HEK293 (cell line): ENCODE results near the gene MYH11.

ENCODE experiments used
- CTCF ChIA-PET: fragments of 350-600 bp; formaldehyde crosslinking; extraction: SDS; loops from one replicate; lab custom pipeline; 2021; ENCODE audit warnings: antibody characterized with exemption; lab: Yijun Ruan, JAX
- POLR2A ChIA-PET: fragments of 300-600 bp; formaldehyde crosslinking; extraction: SDS; loops from one replicate; lab custom pipeline; 2020; ENCODE audit warnings: antibody characterized with exemption, inconsistent platforms; lab: Yijun Ruan, JAX
- H3K27ac ChIP-seq: fragments of 200-500 bp; sonication (Bioruptor generic); 2 replicates; pipeline ENCODE4 v1.5.1; 2014; ENCODE audit warnings: low read depth, low read length, control low read depth, inconsistent platforms; ENCODE audit errors: extremely low read depth
- H3K36me3 ChIP-seq, 2 experiments: fragments of 200-500 bp in 1 of 2; sonication (Bioruptor generic) in 1 of 2; 1 replicate in 1 of 2; 2 replicates in 1 of 2; pipeline ENCODE4 v1.5.1; 2014 to 2017; ENCODE audit warnings: inconsistent platforms in 2 of 2, low read length in 2 of 2; ENCODE audit not compliant: control insufficient read depth in 2 of 2, insufficient read depth in 1 of 2
- H3K4me1 ChIP-seq: fragments of 200-500 bp; sonication (Bioruptor generic); 2 replicates; pipeline ENCODE4 v1.5.1; 2014; ENCODE audit warnings: mild to moderate bottlenecking, low read length, inconsistent platforms; ENCODE audit not compliant: control insufficient read depth, insufficient read depth
- H3K4me3 ChIP-seq: 2 replicates; pipeline ENCODE4 v1.5.1; 2011; ENCODE audit warnings: low read depth, mild to moderate bottlenecking, control low read depth, low read length, moderate library complexity
- H3K9me3 ChIP-seq: fragments of 200-500 bp; sonication (Bioruptor generic); 2 replicates; pipeline ENCODE4 v1.5.1; 2014; ENCODE audit warnings: low read depth, low read length, inconsistent platforms; ENCODE audit not compliant: control insufficient read depth, insufficient read depth
- EGR2 ChIP-seq: fragments of 450-650 bp; formaldehyde crosslinking; IDR thresholded peaks from 2 replicates; pipeline ENCODE4 v1.5.1; 2016; ENCODE audit warnings: low read depth, missing biosample characterization, missing genetic modification characterization
- GLIS1 ChIP-seq: fragments of 450-650 bp; formaldehyde crosslinking; IDR thresholded peaks from 2 replicates; pipeline ENCODE4 v1.5.1; 2016; ENCODE audit warnings: missing biosample characterization, missing genetic modification characterization
- GLIS2 ChIP-seq: fragments of 450-650 bp; formaldehyde crosslinking; IDR thresholded peaks from 2 replicates; pipeline ENCODE4 v1.5.1; 2016; ENCODE audit warnings: missing biosample characterization, missing genetic modification characterization
- HOXA7 ChIP-seq: sonication (generic); formaldehyde crosslinking; IDR thresholded peaks from 2 replicates; pipeline ENCODE4 v1.8.1; 2022; ENCODE audit warnings: missing genetic modification reagents, borderline replicate concordance
- KLF7 ChIP-seq: fragments of 450-650 bp; formaldehyde crosslinking; IDR thresholded peaks from 2 replicates; pipeline ENCODE4 v1.5.1; 2016; ENCODE audit warnings: missing biosample characterization, missing genetic modification characterization, borderline replicate concordance
- KLF8 ChIP-seq: fragments of 450-650 bp; formaldehyde crosslinking; IDR thresholded peaks from 2 replicates; pipeline ENCODE4 v1.5.1; 2016; ENCODE audit warnings: missing biosample characterization, missing genetic modification characterization
- MEIS1 ChIP-seq: sonication (generic); formaldehyde crosslinking; IDR thresholded peaks from 2 replicates; pipeline ENCODE4 v1.8.1; 2022; ENCODE audit warnings: missing genetic modification reagents, mild to moderate bottlenecking, borderline replicate concordance
- MZF1 ChIP-seq: fragments of 450-650 bp; formaldehyde crosslinking; IDR thresholded peaks from 2 replicates; pipeline ENCODE4 v1.5.1; 2017; ENCODE audit warnings: missing biosample characterization, missing genetic modification characterization, borderline replicate concordance
- OSR2 ChIP-seq: fragments of 450-650 bp; formaldehyde crosslinking; IDR thresholded peaks from 2 replicates; pipeline ENCODE4 v1.5.1; 2016; ENCODE audit warnings: missing biosample characterization, missing genetic modification characterization
- SALL2 ChIP-seq: fragments of 450-650 bp; formaldehyde crosslinking; IDR thresholded peaks from 2 replicates; pipeline ENCODE4 v1.5.0; 2017; ENCODE audit warnings: missing biosample characterization, mild to moderate bottlenecking, missing genetic modification characterization, borderline replicate concordance
- SP3 ChIP-seq: fragments of 450-650 bp; formaldehyde crosslinking; IDR thresholded peaks from 2 replicates; pipeline ENCODE4 v1.5.1; 2016; ENCODE audit warnings: missing biosample characterization, missing genetic modification characterization
- TCF7L2 ChIP-seq: IDR thresholded peaks from 2 replicates; pipeline ENCODE4 v1.6.1; 2011; ENCODE audit warnings: low read depth, mild to moderate bottlenecking, inconsistent platforms, low read length, moderate library complexity, borderline replicate concordance
- ZBTB17 ChIP-seq: fragments of 450-650 bp; formaldehyde crosslinking; IDR thresholded peaks from 2 replicates; pipeline ENCODE4 v1.5.1; 2016; ENCODE audit warnings: missing biosample characterization, missing genetic modification characterization
- ZBTB21 ChIP-seq: fragments of 450-650 bp; formaldehyde crosslinking; IDR thresholded peaks from 2 replicates; pipeline ENCODE4 v1.5.1; 2017; ENCODE audit warnings: missing biosample characterization, missing genetic modification characterization
- ZIC2 ChIP-seq: fragments of 450-650 bp; formaldehyde crosslinking; IDR thresholded peaks from 2 replicates; pipeline ENCODE4 v1.5.1; 2016; ENCODE audit warnings: missing biosample characterization, missing genetic modification characterization
- ZNF138 ChIP-seq: fragments of 450-650 bp; formaldehyde crosslinking; IDR thresholded peaks from 2 replicates; pipeline ENCODE4 v1.5.1; 2016; ENCODE audit warnings: missing biosample characterization, missing genetic modification characterization, borderline replicate concordance
- ZNF146 ChIP-seq: fragments of 450-650 bp; formaldehyde crosslinking; IDR thresholded peaks from 2 replicates; pipeline ENCODE4 v1.5.1; 2016; ENCODE audit warnings: missing biosample characterization, missing genetic modification characterization
- ZNF175 ChIP-seq: fragments of 450-650 bp; formaldehyde crosslinking; IDR thresholded peaks from 2 replicates; pipeline ENCODE4 v1.5.1; 2016; ENCODE audit warnings: missing biosample characterization, missing genetic modification characterization
- ZNF2 ChIP-seq: fragments of 450-650 bp; formaldehyde crosslinking; IDR thresholded peaks from 2 replicates; pipeline ENCODE4 v1.5.1; 2016; ENCODE audit warnings: missing biosample characterization, missing genetic modification characterization
- ZNF350 ChIP-seq: fragments of 450-650 bp; formaldehyde crosslinking; IDR thresholded peaks from 2 replicates; pipeline ENCODE4 v1.5.0; 2017; ENCODE audit warnings: missing biosample characterization, mild to moderate bottlenecking, missing genetic modification characterization
- ZNF391 ChIP-seq: fragments of 450-650 bp; formaldehyde crosslinking; IDR thresholded peaks from 2 replicates; pipeline ENCODE4 v1.5.1; 2016; ENCODE audit warnings: low read depth, missing biosample characterization, missing genetic modification characterization, borderline replicate concordance
- ZNF423 ChIP-seq: fragments of 450-650 bp; formaldehyde crosslinking; IDR thresholded peaks from 2 replicates; pipeline ENCODE4 v1.5.1; 2016; ENCODE audit warnings: missing biosample characterization, missing genetic modification characterization
- ZNF433 ChIP-seq: fragments of 450-650 bp; formaldehyde crosslinking; IDR thresholded peaks from 2 replicates; pipeline ENCODE4 v1.5.1; 2016; ENCODE audit warnings: missing biosample characterization, missing genetic modification characterization, low read depth
- ZNF48 ChIP-seq: fragments of 450-650 bp; formaldehyde crosslinking; IDR thresholded peaks from 2 replicates; pipeline ENCODE4 v1.5.1; 2016; ENCODE audit warnings: missing biosample characterization, missing genetic modification characterization
- ZNF510 ChIP-seq: fragments of 450-650 bp; formaldehyde crosslinking; IDR thresholded peaks from 2 replicates; pipeline ENCODE4 v1.5.1; 2018; ENCODE audit warnings: mild to moderate bottlenecking, missing genetic modification characterization, missing biosample characterization; ENCODE audit not compliant: insufficient replicate concordance
- ZNF654 ChIP-seq: fragments of 450-650 bp; formaldehyde crosslinking; IDR thresholded peaks from 2 replicates; pipeline ENCODE4 v1.5.1; 2016; ENCODE audit warnings: low read depth, missing biosample characterization, missing genetic modification characterization
- ZNF792 ChIP-seq: fragments of 450-650 bp; formaldehyde crosslinking; IDR thresholded peaks from 2 replicates; pipeline ENCODE4 v1.5.1; 2016; ENCODE audit warnings: missing biosample characterization, missing genetic modification characterization
- TF ChIP-seq, protein P1 (sequence below): fragments of 450-650 bp; formaldehyde crosslinking; IDR thresholded peaks from 2 replicates; pipeline ENCODE4 v1.5.1; 2016; ENCODE audit warnings: missing biosample characterization, missing genetic modification characterization
- TF ChIP-seq, protein P2 (sequence below): fragments of 450-650 bp; formaldehyde crosslinking; IDR thresholded peaks from 2 replicates; pipeline ENCODE4; 2016; ENCODE audit warnings: missing biosample characterization, missing genetic modification characterization
- TF ChIP-seq, protein P3 (sequence below): fragments of 450-650 bp; formaldehyde crosslinking; optimal IDR thresholded peaks from 2 replicates; pipeline ENCODE3; 2016; ENCODE audit warnings: missing biosample characterization, mild to moderate bottlenecking, missing genetic modification characterization

Gene MYH11

DNA sequence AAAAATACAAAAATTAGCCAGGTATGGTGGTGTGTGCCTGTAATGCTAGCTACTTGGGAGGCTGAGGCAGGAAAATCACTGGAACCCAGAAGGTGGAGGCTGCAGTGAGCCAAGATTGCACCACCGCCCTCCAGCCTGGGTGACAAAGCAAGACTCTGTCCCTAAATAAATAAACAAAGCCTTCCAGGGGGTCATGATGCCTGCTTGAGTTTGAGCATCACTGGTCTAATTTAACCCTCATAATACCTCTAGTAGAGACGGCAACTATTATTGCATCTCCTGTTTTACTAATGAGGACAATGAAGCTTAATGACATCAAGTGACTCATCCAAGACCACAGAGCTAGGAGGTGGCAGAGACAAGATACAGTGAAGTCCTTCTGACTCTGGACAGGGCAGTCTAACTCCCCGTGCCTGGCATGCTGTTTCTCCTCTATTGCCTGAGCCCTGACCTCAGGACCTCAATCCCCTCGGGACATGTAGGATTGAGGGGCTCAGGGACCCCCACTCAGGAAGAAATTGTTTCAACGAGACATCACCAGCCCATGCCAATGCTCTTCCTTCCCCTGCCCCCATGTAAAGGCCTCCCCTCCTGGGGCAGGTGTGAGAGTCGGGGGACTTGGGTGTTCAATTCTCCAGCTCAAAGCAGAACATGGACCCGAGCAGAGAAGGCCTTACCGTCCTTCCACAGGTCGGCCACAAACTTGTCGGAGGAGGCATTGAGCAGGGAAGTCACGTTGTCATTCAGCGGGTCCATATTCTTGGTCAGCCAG, 103.9 kb downstream of the MYH11 start:
- ChIA-PET CTCF (interaction anchor here (0.6 to 0.9 kb wide), 3 partner anchors 13 to 375 kb away, joined by 3 to 4 read pairs (median 4); no protein-coding TSS in a partner anchor), POLR2A (no interaction called here)

DNA sequence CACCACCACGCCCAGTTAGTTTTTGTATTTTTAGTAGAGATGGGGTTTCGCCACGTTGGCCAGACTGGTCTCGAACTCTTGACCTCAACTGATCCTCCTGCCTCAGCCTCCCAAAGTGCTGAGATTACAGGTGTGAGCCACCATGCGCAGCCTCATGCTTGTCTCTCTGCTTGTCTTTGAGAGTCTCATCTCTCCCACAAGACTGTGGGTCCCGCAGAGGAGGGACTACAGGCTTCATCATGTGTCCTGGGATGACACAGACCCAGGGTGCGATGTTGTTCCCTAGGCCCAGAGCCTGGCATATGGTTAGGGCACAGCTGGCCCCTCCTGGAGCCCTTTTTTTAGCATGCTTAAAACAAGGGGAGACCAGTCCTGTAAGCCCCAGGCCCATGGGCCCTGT, 104.9 kb downstream of the MYH11 start:
- ChIA-PET POLR2A (no interaction called here), CTCF (no interaction called here)
- Histone ChIP-seq H3K4me1 (no peaks in the 10 kb centered on the region), H3K36me3 (no peaks in the 10 kb centered on the region), H3K4me3 (no peak overlapping the region), H3K9me3 (no peaks in the 10 kb centered on the region), H3K27ac (no peak overlapping the region)
- no peak for TF ChIP-seq GLIS2 (tag by site-specific recombination)
- no peak for TF ChIP-seq MZF1 (tag by site-specific recombination)

More for the DNA sequence above, 103.9 kb downstream of the MYH11 start:
- peak; percentile 59 for TF ChIP-seq GLIS1 (tag by site-specific recombination)
- no peak for TF ChIP-seq ZBTB21 (tag by site-specific recombination)
- no peak for TF ChIP-seq ZBTB17
- no peak for TF ChIP-seq ZNF423 (tag by site-specific recombination)
- TF ChIP-seq HOXA7, result no peak
- TF ChIP-seq ZIC2 (tag by site-specific recombination), result peak; percentile 16; the same call in 1 of the 2 replicates
- no peak for TF ChIP-seq ZNF175 (tag by site-specific recombination)
- no peak for TF ChIP-seq ZNF146 (tag by site-specific recombination)
- TF ChIP-seq KLF8 (tag by site-specific recombination), result no peak
- no peak for TF ChIP-seq ZNF654 (tag by site-specific recombination)
- no peak for TF ChIP-seq OSR2 (tag by site-specific recombination)
- TF ChIP-seq ZNF2 (tag by site-specific recombination), result no peak
- no peak for TF ChIP-seq SP3 (tag by site-specific recombination)
- no peaks in the 10 kb centered on the region for H3K9me3 ChIP-seq
- no peaks in the 10 kb centered on the region for H3K4me1 ChIP-seq
- no peaks in the 10 kb centered on the region for H3K36me3 ChIP-seq
- H3K27ac ChIP-seq, result no peak overlapping the region
- no peak overlapping the region for H3K4me3 ChIP-seq

DNA sequence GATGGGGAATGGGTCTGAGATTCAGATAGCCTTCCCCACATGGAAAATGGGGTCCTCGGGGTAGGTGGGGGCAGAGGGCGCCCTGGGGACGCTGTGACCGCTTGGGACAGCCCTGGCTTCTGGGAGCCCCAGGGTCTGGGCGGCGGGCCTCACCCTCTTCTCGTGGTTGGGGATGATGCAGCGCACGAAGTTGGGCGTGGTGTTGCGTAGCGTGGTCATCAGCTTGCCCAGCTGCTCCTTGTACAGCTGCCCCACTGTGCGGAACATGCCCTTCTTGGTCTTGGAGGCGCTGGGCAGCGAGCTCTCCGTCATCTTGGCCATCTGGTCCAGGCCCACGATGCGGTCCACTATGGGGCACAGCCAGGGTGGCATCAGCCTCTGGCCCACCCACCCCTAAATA, 106.8 kb downstream of the MYH11 start:
- CTCF ChIA-PET, result no interaction called here
- no peaks in the 10 kb centered on the region for H3K36me3 ChIP-seq
- no peak overlapping the region for H3K27ac ChIP-seq
- H3K9me3 ChIP-seq, result no peaks in the 10 kb centered on the region
- no peaks in the 10 kb centered on the region for H3K4me1 ChIP-seq
- POLR2A ChIA-PET, result no interaction called here
- no peak overlapping the region for H3K4me3 ChIP-seq
- TF ChIP-seq ZNF391, result no peak
- TF ChIP-seq TCF7L2, result no peak
- no peak for TF ChIP-seq ZNF423 (tag by site-specific recombination)
- TF ChIP-seq EGR2, result no peak
- no peak for TF ChIP-seq ZNF138 (tag by site-specific recombination)
- no peak for TF ChIP-seq ZNF350 (tag by site-specific recombination)
- no peak for TF ChIP-seq ZNF48
- TF ChIP-seq, protein P1, sequence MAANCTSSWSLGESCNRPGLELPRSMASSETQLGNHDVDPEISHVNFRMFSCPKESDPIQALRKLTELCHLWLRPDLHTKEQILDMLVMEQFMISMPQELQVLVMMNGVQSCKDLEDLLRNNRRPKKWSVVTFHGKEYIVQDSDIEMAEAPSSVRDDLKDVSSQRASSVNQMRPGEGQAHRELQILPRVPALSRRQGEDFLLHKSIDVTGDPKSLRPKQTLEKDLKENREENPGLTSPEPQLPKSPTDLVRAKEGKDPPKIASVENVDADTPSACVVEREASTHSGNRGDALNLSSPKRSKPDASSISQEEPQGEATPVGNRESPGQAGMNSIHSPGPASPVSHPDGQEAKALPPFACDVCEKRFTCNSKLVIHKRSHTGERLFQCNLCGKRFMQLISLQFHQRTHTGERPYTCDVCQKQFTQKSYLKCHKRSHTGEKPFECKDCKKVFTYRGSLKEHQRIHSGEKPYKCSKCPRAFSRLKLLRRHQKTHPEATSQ (tag by site-specific recombination), result no peak
- TF ChIP-seq MEIS1, result no peak
- no peak for TF ChIP-seq ZNF433 (tag by site-specific recombination)
- no peak for TF ChIP-seq ZNF792 (tag by site-specific recombination)
- TF ChIP-seq SALL2 (tag by site-specific recombination), result no peak
- no peak for TF ChIP-seq KLF7 (tag by site-specific recombination)
- TF ChIP-seq ZNF510 (tag by site-specific recombination), result no peak
- TF ChIP-seq, protein P2, sequence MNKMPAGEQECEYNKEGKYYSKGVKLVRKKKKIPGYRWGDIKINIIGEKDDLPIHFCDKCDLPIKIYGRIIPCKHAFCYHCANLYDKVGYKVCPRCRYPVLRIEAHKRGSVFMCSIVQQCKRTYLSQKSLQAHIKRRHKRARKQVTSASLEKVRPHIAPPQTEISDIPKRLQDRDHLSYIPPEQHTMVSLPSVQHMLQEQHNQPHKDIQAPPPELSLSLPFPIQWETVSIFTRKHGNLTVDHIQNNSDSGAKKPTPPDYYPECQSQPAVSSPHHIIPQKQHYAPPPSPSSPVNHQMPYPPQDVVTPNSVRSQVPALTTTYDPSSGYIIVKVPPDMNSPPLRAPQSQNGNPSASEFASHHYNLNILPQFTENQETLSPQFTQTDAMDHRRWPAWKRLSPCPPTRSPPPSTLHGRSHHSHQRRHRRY (tag by site-specific recombination), result no peak
- TF ChIP-seq, protein P3, sequence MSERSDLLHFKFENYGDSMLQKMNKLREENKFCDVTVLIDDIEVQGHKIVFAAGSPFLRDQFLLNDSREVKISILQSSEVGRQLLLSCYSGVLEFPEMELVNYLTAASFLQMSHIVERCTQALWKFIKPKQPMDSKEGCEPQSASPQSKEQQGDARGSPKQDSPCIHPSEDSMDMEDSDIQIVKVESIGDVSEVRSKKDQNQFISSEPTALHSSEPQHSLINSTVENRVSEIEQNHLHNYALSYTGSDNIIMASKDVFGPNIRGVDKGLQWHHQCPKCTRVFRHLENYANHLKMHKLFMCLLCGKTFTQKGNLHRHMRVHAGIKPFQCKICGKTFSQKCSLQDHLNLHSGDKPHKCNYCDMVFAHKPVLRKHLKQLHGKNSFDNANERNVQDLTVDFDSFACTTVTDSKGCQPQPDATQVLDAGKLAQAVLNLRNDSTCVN (tag by site-specific recombination), result no peak
